ENCODE results near the gene CCDC188. TPM values are rescaled to one million over a fixed set of nuclear protein-coding genes. Genes with fewer than 3 reads are reported as not detected.

CCDC188 gene
- total and polyA plus RNA-seq, 9 of the 15 experiments (the other 6 are each of a cell fraction or from before 2014, with no cell fraction given): not detected

- no peak overlapping the region for H3K4me2 ChIP-seq (ENCODE audit: insufficient read depth, low read length)
- BruUV-seq (replicated peaks): no TSS peak
- POLR2A ChIA-PET: interaction anchor here (1.3 to 1.6 kb wide), 3 partner anchors 9 to 13 kb away, joined by 3 to 7 read pairs (median 4); no protein-coding TSS in a partner anchor
- intact Hi-C loops (cut with micrococcal nuclease) (no loop called here), in situ Hi-C loops (cut with MboI) (no loop called here)
- H4K20me1 ChIP-seq (replicated peaks; ENCODE audit: control insufficient read depth, insufficient read depth, low read length): peaks cover 22% of the 10 kb centered on the region
- H3K79me2 ChIP-seq (ENCODE audit: control insufficient read depth, insufficient read depth, low read length): no peaks in the 10 kb centered on the region
- peaks cover 4 to 49% of the 10 kb centered on the region in 2 experiments; a peak in 3 of 5 replicates for H3K4me1 ChIP-seq (replicated peaks in 1 of 2; ENCODE audit: control insufficient read depth in 2 of 2, insufficient read depth in 2 of 2, low read length in 2 of 2)
- FAIRE-seq (no peak), DNase-seq (ENCODE audit: extremely low read depth in 1 of 4, low spot score in 3 of 4) (no peak), ATAC-seq (no peak)
- no peak overlapping the region for H2AFZ ChIP-seq (ENCODE audit: low read depth, low read length)
- no peaks in the 10 kb centered on the region for H3K36me3 ChIP-seq (ENCODE audit: control insufficient read depth, insufficient read depth, low read length)
- H3K9me3 ChIP-seq (replicated peaks; ENCODE audit: control insufficient read depth, insufficient read depth, low read depth, low read length): no peaks in the 10 kb centered on the region
- no peak overlapping the region for H3K27ac ChIP-seq (ENCODE audit: extremely low read depth, low read depth, low read length)
- H3K27me3 ChIP-seq (ENCODE audit: control insufficient read depth in 2 of 2, insufficient read depth in 2 of 2, low read length in 2 of 2): peaks cover 78 to 86% of the 10 kb centered on the region in 2 experiments
- WGBS (ENCODE audit: insufficient coverage, low coverage, missing lambda C conversion rate): under 1% methylated on average over 5 of the region's 5 CpGs
- H3K9me1 ChIP-seq (ENCODE audit: control insufficient read depth, insufficient read depth, low read length): no peaks in the 10 kb centered on the region
- no peak overlapping the region for H3K4me3 ChIP-seq
- H3K9ac ChIP-seq (ENCODE audit: insufficient read depth in 1 of 2, low read depth in 2 of 2, low read length in 2 of 2): no peak overlapping the region
- CTCF ChIA-PET (ENCODE audit: low intra/inter-chr PET ratio): interaction anchor here (0.6 to 0.7 kb wide), 2 partner anchors 38 to 607 kb away, joined by 3 read pairs; no protein-coding TSS in a partner anchor
- TF ChIP-seq HNRNPH1 (optimal IDR thresholded peaks at IDR 0.05; ENCODE audit: low read depth, low read length): no peak
- no peak for TF ChIP-seq NCOA4 (IDR thresholded peaks at IDR 0.05; ENCODE audit: partially characterized antibody)
- no peak for TF ChIP-seq MBD2 (IDR thresholded peaks at IDR 0.05; ENCODE audit: borderline replicate concordance, low read depth)
- TF ChIP-seq HMGXB4 (CRISPR knock-in tag; IDR thresholded peaks at IDR 0.05): 0 out of 2 replicates have a peak, but pooled peaks have one; percentile 62
- TF ChIP-seq STAT5B (CRISPR knock-in tag; IDR thresholded peaks at IDR 0.05): 0 out of 2 replicates have a peak, but pooled peaks have one; percentile 20
- TF ChIP-seq KLF1 (tag; IDR thresholded peaks at IDR 0.05): no peak
- TF ChIP-seq, protein P1, sequence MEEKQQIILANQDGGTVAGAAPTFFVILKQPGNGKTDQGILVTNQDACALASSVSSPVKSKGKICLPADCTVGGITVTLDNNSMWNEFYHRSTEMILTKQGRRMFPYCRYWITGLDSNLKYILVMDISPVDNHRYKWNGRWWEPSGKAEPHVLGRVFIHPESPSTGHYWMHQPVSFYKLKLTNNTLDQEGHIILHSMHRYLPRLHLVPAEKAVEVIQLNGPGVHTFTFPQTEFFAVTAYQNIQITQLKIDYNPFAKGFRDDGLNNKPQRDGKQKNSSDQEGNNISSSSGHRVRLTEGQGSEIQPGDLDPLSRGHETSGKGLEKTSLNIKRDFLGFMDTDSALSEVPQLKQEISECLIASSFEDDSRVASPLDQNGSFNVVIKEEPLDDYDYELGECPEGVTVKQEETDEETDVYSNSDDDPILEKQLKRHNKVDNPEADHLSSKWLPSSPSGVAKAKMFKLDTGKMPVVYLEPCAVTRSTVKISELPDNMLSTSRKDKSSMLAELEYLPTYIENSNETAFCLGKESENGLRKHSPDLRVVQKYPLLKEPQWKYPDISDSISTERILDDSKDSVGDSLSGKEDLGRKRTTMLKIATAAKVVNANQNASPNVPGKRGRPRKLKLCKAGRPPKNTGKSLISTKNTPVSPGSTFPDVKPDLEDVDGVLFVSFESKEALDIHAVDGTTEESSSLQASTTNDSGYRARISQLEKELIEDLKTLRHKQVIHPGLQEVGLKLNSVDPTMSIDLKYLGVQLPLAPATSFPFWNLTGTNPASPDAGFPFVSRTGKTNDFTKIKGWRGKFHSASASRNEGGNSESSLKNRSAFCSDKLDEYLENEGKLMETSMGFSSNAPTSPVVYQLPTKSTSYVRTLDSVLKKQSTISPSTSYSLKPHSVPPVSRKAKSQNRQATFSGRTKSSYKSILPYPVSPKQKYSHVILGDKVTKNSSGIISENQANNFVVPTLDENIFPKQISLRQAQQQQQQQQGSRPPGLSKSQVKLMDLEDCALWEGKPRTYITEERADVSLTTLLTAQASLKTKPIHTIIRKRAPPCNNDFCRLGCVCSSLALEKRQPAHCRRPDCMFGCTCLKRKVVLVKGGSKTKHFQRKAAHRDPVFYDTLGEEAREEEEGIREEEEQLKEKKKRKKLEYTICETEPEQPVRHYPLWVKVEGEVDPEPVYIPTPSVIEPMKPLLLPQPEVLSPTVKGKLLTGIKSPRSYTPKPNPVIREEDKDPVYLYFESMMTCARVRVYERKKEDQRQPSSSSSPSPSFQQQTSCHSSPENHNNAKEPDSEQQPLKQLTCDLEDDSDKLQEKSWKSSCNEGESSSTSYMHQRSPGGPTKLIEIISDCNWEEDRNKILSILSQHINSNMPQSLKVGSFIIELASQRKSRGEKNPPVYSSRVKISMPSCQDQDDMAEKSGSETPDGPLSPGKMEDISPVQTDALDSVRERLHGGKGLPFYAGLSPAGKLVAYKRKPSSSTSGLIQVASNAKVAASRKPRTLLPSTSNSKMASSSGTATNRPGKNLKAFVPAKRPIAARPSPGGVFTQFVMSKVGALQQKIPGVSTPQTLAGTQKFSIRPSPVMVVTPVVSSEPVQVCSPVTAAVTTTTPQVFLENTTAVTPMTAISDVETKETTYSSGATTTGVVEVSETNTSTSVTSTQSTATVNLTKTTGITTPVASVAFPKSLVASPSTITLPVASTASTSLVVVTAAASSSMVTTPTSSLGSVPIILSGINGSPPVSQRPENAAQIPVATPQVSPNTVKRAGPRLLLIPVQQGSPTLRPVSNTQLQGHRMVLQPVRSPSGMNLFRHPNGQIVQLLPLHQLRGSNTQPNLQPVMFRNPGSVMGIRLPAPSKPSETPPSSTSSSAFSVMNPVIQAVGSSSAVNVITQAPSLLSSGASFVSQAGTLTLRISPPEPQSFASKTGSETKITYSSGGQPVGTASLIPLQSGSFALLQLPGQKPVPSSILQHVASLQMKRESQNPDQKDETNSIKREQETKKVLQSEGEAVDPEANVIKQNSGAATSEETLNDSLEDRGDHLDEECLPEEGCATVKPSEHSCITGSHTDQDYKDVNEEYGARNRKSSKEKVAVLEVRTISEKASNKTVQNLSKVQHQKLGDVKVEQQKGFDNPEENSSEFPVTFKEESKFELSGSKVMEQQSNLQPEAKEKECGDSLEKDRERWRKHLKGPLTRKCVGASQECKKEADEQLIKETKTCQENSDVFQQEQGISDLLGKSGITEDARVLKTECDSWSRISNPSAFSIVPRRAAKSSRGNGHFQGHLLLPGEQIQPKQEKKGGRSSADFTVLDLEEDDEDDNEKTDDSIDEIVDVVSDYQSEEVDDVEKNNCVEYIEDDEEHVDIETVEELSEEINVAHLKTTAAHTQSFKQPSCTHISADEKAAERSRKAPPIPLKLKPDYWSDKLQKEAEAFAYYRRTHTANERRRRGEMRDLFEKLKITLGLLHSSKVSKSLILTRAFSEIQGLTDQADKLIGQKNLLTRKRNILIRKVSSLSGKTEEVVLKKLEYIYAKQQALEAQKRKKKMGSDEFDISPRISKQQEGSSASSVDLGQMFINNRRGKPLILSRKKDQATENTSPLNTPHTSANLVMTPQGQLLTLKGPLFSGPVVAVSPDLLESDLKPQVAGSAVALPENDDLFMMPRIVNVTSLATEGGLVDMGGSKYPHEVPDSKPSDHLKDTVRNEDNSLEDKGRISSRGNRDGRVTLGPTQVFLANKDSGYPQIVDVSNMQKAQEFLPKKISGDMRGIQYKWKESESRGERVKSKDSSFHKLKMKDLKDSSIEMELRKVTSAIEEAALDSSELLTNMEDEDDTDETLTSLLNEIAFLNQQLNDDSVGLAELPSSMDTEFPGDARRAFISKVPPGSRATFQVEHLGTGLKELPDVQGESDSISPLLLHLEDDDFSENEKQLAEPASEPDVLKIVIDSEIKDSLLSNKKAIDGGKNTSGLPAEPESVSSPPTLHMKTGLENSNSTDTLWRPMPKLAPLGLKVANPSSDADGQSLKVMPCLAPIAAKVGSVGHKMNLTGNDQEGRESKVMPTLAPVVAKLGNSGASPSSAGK (IDR thresholded peaks at IDR 0.05): no peak
- no peak for TF ChIP-seq CEBPB (tag; IDR thresholded peaks at IDR 0.05)
- 0 out of 2 replicates have a peak, but pooled peaks have one; percentile 39 for TF ChIP-seq MTF1 (CRISPR knock-in tag; IDR thresholded peaks at IDR 0.05; ENCODE audit: borderline replicate concordance)
- TF ChIP-seq FOS (IDR thresholded peaks at IDR 0.05; ENCODE audit: extremely low read depth, insufficient read length): no peak
These were observed 49.1 kb upstream of the CCDC188 start for GRCh38 chr22:20199906-20200305.
